GM23338 (cell line): ENCODE results near the gene FAT4. TPM values are rescaled to one million over a fixed set of nuclear protein-coding genes. Genes with fewer than 3 reads are reported as not detected.

Source experiments
- ATAC-seq: fragments of 200-7000 bp; cut with Tn5 transposase; 3 replicates; pipeline ENCODE4 v1.9.1; 2020
- DNase-seq: peaks from one replicate; pipeline ENCODE4 v3.0.0-alpha.2; 2015; ENCODE audit warnings: low spot score
- H2AFZ ChIP-seq: fragments of 200-600 bp; sonication (generic); 2 replicates; pipeline ENCODE4 v1.8.0; 2016; ENCODE audit warnings: antibody characterized with exemption, mild to moderate bottlenecking, moderate library complexity
- H3F3A ChIP-seq: fragments of 200-600 bp; sonication (generic); replicated peaks from 2 replicates; pipeline ENCODE4 v1.8.0; 2017; ENCODE audit warnings: antibody characterized with exemption, mixed run types, low read depth
- H3K27ac ChIP-seq: fragments of 200-600 bp; sonication (generic); 2 replicates; pipeline ENCODE4 v1.6.1; 2016; ENCODE audit warnings: low read depth
- H3K27me3 ChIP-seq: fragments of 200-600 bp; sonication (generic); 2 replicates; pipeline ENCODE4 v1.8.0; 2016; ENCODE audit warnings: mild to moderate bottlenecking, mixed run types, moderate library complexity; ENCODE audit not compliant: insufficient read depth
- H3K36me3 ChIP-seq: fragments of 200-600 bp; sonication (generic); 2 replicates; pipeline ENCODE4 v1.8.0; 2016; ENCODE audit warnings: mild to moderate bottlenecking; ENCODE audit not compliant: insufficient read depth
- H3K4me1 ChIP-seq: fragments of 200-600 bp; sonication (generic); 2 replicates; pipeline ENCODE4 v1.8.0; 2016; ENCODE audit warnings: mild to moderate bottlenecking, moderate library complexity; ENCODE audit not compliant: insufficient read depth
- H3K4me2 ChIP-seq: fragments of 200-600 bp; sonication (generic); 2 replicates; pipeline ENCODE4 v1.7.1; 2017; ENCODE audit warnings: mixed run types
- H3K4me3 ChIP-seq: fragments of 200-600 bp; sonication (generic); 2 replicates; pipeline ENCODE4 v1.6.1; 2016; ENCODE audit warnings: mixed run types
- H3K79me2 ChIP-seq: fragments of 200-600 bp; sonication (generic); replicated peaks from 2 replicates; pipeline ENCODE4 v1.8.0; 2017; ENCODE audit warnings: mild to moderate bottlenecking; ENCODE audit not compliant: insufficient read depth
- H3K9me2 ChIP-seq: fragments of 200-600 bp; sonication (generic); 2 replicates; pipeline ENCODE4 v1.8.0; 2017; ENCODE audit not compliant: insufficient read depth
- H4K20me1 ChIP-seq: fragments of 200-600 bp; sonication (generic); replicated peaks from 2 replicates; pipeline ENCODE4 v1.8.0; 2017; ENCODE audit warnings: mild to moderate bottlenecking; ENCODE audit not compliant: insufficient read depth
- H3K27ac Mint-ChIP-seq: 2 replicates; pipeline ENCODE4 v1.8.0; 2020; ENCODE audit warnings: inconsistent platforms, mild to moderate bottlenecking, moderate library complexity, mixed read lengths
- H3K27me3 Mint-ChIP-seq: 3 replicates; pipeline ENCODE4 v1.8.0; 2022; ENCODE audit warnings: low read depth, mild to moderate bottlenecking, moderate library complexity, mixed read lengths, inconsistent platforms; ENCODE audit not compliant: insufficient read depth, poor library complexity
- H3K36me3 Mint-ChIP-seq: 3 replicates; pipeline ENCODE4 v1.8.0; 2021; ENCODE audit warnings: low read depth, mild to moderate bottlenecking, inconsistent platforms, moderate library complexity, mixed read lengths
- H3K4me1 Mint-ChIP-seq: 3 replicates; pipeline ENCODE4 v1.8.0; 2020; ENCODE audit warnings: mild to moderate bottlenecking, inconsistent platforms, mixed read lengths
- H3K4me3 Mint-ChIP-seq: 3 replicates; pipeline ENCODE4 v1.8.0; 2021; ENCODE audit warnings: moderate library complexity, mild to moderate bottlenecking, inconsistent platforms, mixed read lengths
- H3K9me3 Mint-ChIP-seq: 3 replicates; pipeline ENCODE4 v1.8.0; 2020; ENCODE audit warnings: moderate library complexity, mild to moderate bottlenecking, inconsistent platforms, mixed read lengths
- CREB1 ChIP-seq: fragments of 250-450 bp; sonication (Bioruptor Pico); IDR thresholded peaks from 2 replicates; pipeline ENCODE4 v1.5.0; 2020; ENCODE audit warnings: low read depth, mild to moderate bottlenecking, moderate library complexity
- CTCF ChIP-seq, 2 experiments: fragments of 200-600 bp in 1 of 2; sonication (generic) in 1 of 2; conservative IDR thresholded peaks; 2 replicates each; pipeline versions ENCODE4 v1.5.1 to v1.6.1; 2016 to 2017; ENCODE audit warnings: antibody characterized with exemption in 2 of 2, low read depth in 2 of 2, mild to moderate bottlenecking in 2 of 2, moderate library complexity in 1 of 2
- ETS1 ChIP-seq: IDR thresholded peaks from 2 replicates; pipeline ENCODE4 v1.6.1; 2016; ENCODE audit warnings: antibody characterized with exemption
- EZH2 ChIP-seq: fragments of 200-600 bp; sonication (generic); IDR thresholded peaks from one replicate; pipeline ENCODE4 v1.8.0; 2017; ENCODE audit warnings: antibody characterized with exemption, mild to moderate bottlenecking, low read depth; ENCODE audit not compliant: unreplicated experiment
- EZH2phosphoT487 ChIP-seq: fragments of 200-600 bp; sonication (generic); IDR thresholded peaks from one replicate; pipeline ENCODE4 v1.8.1; 2018; ENCODE audit warnings: antibody characterized with exemption; ENCODE audit not compliant: unreplicated experiment
- JUNB ChIP-seq: IDR thresholded peaks from one replicate; pipeline ENCODE4 v1.6.1; 2016; ENCODE audit warnings: antibody characterized with exemption; ENCODE audit not compliant: unreplicated experiment
- NANOG ChIP-seq: IDR thresholded peaks from 2 replicates; pipeline ENCODE4 v1.6.1; 2016; ENCODE audit warnings: antibody characterized with exemption, borderline replicate concordance
- POLR2AphosphoS5 ChIP-seq: IDR thresholded peaks from 2 replicates; pipeline ENCODE4 v1.6.1; 2016; ENCODE audit warnings: antibody characterized with exemption, low read depth
- REST ChIP-seq: IDR thresholded peaks from one replicate; pipeline ENCODE4 v1.6.1; 2018; ENCODE audit warnings: antibody characterized with exemption; ENCODE audit not compliant: unreplicated experiment
- STAT1 ChIP-seq: IDR thresholded peaks from one replicate; pipeline ENCODE4 v1.6.1; 2016; ENCODE audit warnings: antibody characterized with exemption; ENCODE audit not compliant: unreplicated experiment
- ZNF114 ChIP-seq: fragments of 250-450 bp; sonication (Bioruptor Pico); IDR thresholded peaks from 2 replicates; pipeline ENCODE4 v1.5.0; 2020; ENCODE audit warnings: mild to moderate bottlenecking, moderate library complexity
- ZNF331 ChIP-seq: fragments of 250-450 bp; sonication (Bioruptor Pico); IDR thresholded peaks from 2 replicates; pipeline ENCODE4 v1.5.0; 2020; ENCODE audit warnings: low read depth, mild to moderate bottlenecking, moderate library complexity
- polyA plus RNA-seq: library from polyadenylated mRNA; unstranded; fragments of >200 nt; fragmentation: Nextera tagmentation; extraction: Ambion mirVana; gene quantifications from 2 replicates; pipeline ENCODE4 v1.2.1, GENCODE V29; 2016
- total RNA-seq: library from RNA; depleted of rRNA; stranded (reverse); fragments of >200 nt; shearing (Covaris generic); gene quantifications from 2 replicates; pipeline ENCODE4 v1.2.3, GENCODE V29; 2014

The FAT4 gene
- total and polyA plus RNA-seq, 2 experiments from 2014 or later = 0.53 to 6.8 TPM

- no peak for DNase-seq
- Mint-ChIP-seq H3K4me3 (no peak overlapping the region), H3K27me3 (no peaks in the 10 kb centered on the region), H3K27ac (no peak overlapping the region), H3K36me3 (no peaks in the 10 kb centered on the region), H3K9me3 (no peaks in the 10 kb centered on the region), H3K4me1 (no peaks in the 10 kb centered on the region)
- H3K4me2 ChIP-seq = no peak overlapping the region
- no peak overlapping the region for H3K27ac ChIP-seq
- H3K79me2 ChIP-seq = no peaks in the 10 kb centered on the region
- H4K20me1 ChIP-seq = no peaks in the 10 kb centered on the region
- TF ChIP-seq ETS1 (no peak), EZH2phosphoT487 (no peak), EZH2 (no peak), CREB1 (no peak), STAT1 (no peak), JUNB (no peak), POLR2AphosphoS5 (no peak), NANOG (no peak), CTCF (conservative IDR thresholded peaks at IDR 0.05; ENCODE audit: low read depth in 2 of 2) (no peak)
- no peak overlapping the region for H2AFZ ChIP-seq
- H3K9me2 ChIP-seq = no peaks in the 10 kb centered on the region
- ATAC-seq = no peak
- H3F3A ChIP-seq = no peaks in the 10 kb centered on the region
- no peaks in the 10 kb centered on the region for H3K27me3 ChIP-seq
- no peaks in the 10 kb centered on the region for H3K36me3 ChIP-seq
- no peaks in the 10 kb centered on the region for H3K4me1 ChIP-seq
- no peak overlapping the region for H3K4me3 ChIP-seq
Observed at GRCh38 chr4:125306112-125306511, 8.6 kb upstream of the FAT4 start.

GRCh38 chr4:125306533-125306932 is 8.2 kb upstream of the FAT4 start:
- no peaks in the 10 kb centered on the region for H3K4me1 ChIP-seq
- no peak overlapping the region for H3K27ac Mint-ChIP-seq
- H2AFZ ChIP-seq = no peak overlapping the region
- TF ChIP-seq EZH2 = no peak
- TF ChIP-seq ETS1 = no peak
- TF ChIP-seq REST = no peak
- no peak for TF ChIP-seq CTCF (conservative IDR thresholded peaks at IDR 0.05; ENCODE audit: low read depth in 2 of 2)
- TF ChIP-seq CREB1 = no peak
- TF ChIP-seq NANOG = no peak
- no peak for TF ChIP-seq ZNF114
- no peak for TF ChIP-seq JUNB
- TF ChIP-seq ZNF331 (CRISPR knock-in tag) = no peak
- TF ChIP-seq STAT1 = no peak
- TF ChIP-seq POLR2AphosphoS5 = no peak

More at GRCh38 chr4:125306533-125306932, 8.2 kb upstream of the FAT4 start:
- Mint-ChIP-seq H3K36me3 (no peaks in the 10 kb centered on the region), H3K9me3 (no peaks in the 10 kb centered on the region), H3K4me3 (no peak overlapping the region), H3K4me1 (no peaks in the 10 kb centered on the region), H3K27me3 (no peaks in the 10 kb centered on the region)
- H4K20me1 ChIP-seq = no peaks in the 10 kb centered on the region
- no peak for DNase-seq
- no peak overlapping the region for H3K27ac ChIP-seq
- H3K36me3 ChIP-seq = no peaks in the 10 kb centered on the region
- H3K9me2 ChIP-seq = no peaks in the 10 kb centered on the region
- H3K4me2 ChIP-seq = no peak overlapping the region
- ATAC-seq = no peak
- no peaks in the 10 kb centered on the region for H3F3A ChIP-seq
- no peak overlapping the region for H3K4me3 ChIP-seq
- no peaks in the 10 kb centered on the region for H3K79me2 ChIP-seq
- no peaks in the 10 kb centered on the region for H3K27me3 ChIP-seq
